GM21786 (cell line): ENCODE data around the gene LRRC15.
A peak's percentile ranks its signal among the peaks of the same experiment; 100 is the strongest.

Experiments used
- ATAC-seq: cut with Tn5 transposase; IDR thresholded peaks from one replicate; pipeline ENCODE4 v1.9.1; 2021; ENCODE audit not compliant: unreplicated experiment

The LRRC15 gene

DNA sequence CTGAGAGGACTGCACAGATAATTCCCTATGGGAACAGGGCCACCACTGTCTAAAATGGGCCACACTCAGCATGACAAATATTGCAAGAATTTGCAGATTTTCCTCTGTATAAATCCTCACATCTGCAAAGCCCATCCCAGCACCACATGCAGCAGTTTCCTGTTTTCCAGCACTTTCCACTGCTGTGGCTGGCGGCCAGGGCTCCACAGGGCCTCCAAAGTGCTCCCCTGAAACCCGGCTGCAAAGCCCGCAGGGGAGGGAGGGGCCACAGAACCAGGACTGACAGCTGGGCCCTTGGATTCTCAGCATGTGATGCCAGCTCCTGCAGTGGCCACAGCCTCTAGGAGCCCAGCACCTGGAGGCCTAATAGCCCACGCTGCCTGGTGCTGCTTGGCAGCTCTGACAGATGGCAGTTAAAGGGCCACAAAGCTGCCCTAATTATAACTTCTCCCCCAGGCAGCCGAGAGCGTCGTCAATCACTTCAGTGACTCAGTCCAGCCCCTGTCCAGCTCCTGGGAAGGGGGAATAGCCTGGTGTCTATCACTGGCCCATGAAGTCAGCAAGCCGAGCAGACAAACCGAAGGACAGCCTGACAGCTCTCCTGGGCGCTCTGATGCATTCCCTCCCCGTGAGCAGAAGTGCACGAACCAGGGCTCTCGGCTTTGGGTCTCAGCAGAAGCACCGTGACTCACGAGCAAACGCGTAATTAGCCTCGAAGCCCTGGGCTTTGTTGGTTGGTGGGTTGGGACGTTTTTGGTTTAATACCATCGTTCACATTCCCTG, 4.7 kb downstream of the LRRC15 start:
- ATAC-seq, result no peak

- no peak for ATAC-seq
These were observed 5.3 kb downstream of the LRRC15 start for GRCh38 chr3:194364314-194364651.

- no peak for ATAC-seq
These were observed 9.0 kb downstream of the LRRC15 start for GRCh38 chr3:194360568-194360967.

DNA sequence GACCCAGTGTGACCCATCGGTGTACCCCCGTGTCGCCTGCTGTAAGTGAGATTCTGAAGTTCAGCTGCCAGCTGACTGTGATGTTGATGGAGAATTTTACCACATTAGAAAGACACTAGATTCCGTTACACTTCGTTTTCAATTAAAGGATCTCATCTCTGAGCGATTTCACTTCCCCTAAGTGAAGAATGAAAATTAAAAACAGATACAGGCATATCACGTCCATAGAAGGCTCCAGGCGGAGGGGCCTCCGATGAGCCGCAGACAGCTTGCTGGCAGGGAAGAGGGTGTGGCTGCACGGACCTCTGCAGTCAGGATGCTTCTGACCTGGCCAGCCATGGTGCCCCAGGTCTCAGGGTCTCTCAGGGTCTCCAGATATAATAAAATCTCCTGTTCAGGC, 11.9 kb downstream of the LRRC15 start:
- ATAC-seq, result no peak

DNA sequence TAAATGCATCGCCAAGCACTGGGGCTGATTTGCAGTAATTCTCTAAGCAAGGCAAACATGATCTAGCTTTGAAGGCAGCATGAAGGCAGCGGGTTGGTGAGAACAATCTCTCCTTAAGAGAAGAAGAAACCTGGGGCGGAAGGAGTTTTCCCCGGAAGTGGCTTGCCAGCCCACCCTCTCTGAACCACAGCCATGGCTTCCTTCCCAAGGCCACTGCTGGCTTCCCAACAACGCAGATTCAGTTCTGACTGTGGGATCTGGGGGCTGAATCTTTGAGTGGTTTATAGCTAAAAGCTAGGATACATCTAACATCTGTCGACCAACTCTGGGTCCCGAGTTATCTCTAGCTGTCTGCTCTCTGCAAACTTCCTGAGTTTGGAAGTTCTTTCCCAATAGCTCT, 14.2 kb downstream of the LRRC15 start:
- no peak for ATAC-seq

GRCh38 chr3:194354315-194354714, 15.2 kb downstream of the LRRC15 start:
- no peak for ATAC-seq

GRCh38 chr3:194352667-194353246, 16.8 kb downstream of the LRRC15 start:
- ATAC-seq, result no peak

DNA sequence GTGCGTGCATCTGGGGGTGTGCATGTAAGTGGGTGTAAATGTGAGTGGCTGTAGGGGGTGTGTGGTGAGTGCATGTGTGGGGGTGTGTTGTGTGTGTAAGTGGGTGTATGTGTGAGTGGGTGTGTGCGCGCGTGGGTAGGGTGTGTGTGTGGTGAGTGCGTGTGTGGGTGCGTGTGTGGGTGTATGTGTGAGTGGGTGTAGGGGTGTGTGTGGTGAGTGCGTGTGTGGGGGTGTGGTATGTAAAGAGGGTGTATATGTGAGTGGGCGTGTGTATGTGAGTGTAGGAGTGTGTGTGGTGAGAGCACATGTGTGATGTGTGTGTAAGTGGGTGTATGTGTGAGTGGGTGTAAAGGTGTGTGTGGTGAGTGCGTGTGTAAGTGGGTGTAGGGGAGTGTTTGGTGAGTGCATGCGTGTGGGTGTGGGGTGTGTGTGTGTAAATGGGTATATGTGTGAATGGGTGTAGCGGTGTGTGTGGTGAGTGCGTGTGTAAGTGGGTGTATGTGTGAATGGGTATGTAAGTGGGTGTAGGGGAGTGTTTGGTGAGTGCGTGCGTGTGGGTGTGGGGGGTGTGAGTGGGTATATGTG, 17.5 kb downstream of the LRRC15 start:
- ATAC-seq, result no peak

GRCh38 chr3:194351080-194351672, 18.4 kb downstream of the LRRC15 start, which contains the start of gene CPN2:
Gene CPN2, minus strand, starts transcription at chr3:194351328. Its CDS starts 8,626 bp downstream, at chr3:194342702.
- no peak for ATAC-seq

DNA sequence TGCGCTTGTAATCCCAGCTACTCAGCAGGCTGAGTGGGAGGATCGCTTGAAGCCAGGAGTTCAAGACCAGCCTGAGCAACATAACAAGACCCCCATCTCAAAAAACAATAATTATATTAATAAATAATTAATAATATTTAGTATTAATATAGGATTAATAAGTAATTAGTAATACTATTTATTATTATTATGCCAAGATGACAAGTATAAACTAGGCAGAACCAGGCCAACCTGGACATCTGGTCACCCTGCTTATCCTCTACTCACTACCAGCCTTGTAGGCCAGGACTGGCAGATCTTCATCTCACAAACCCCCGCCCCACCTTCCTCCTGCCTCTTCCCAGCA, 18.8 kb downstream of the LRRC15 start:
- ATAC-seq, result no peak

GRCh38 chr3:194348354-194348753, 21.2 kb downstream of the LRRC15 start:
- no peak for ATAC-seq

GRCh38 chr3:194346621-194347020, 22.9 kb downstream of the LRRC15 start:
- no peak for ATAC-seq

GRCh38 chr3:194346035-194346434, 23.5 kb downstream of the LRRC15 start:
- ATAC-seq, result no peak

DNA sequence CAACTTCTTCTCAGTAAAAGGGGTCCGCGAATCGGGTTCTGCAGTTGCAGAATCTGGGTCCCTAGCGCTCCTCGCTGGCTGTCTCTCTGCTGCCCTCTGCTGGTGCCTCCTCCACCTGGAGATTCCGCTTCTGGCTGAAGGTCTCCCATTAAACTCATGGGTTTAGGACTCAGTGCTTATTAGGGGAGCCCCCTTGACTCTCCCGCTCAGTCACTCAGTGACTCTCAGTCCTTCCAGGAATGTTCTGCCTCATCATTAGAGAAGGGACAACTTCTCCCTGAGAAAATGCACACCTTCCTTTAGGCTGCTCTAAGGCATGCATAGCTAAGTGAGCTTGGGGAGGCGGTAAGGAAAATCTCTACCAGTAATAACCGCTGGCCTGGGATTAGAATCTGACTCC, 25.5 kb downstream of the LRRC15 start:
- ATAC-seq, result peak; percentile 77

GRCh38 chr3:194343561-194343893, 26.0 kb downstream of the LRRC15 start:
- no peak for ATAC-seq

DNA sequence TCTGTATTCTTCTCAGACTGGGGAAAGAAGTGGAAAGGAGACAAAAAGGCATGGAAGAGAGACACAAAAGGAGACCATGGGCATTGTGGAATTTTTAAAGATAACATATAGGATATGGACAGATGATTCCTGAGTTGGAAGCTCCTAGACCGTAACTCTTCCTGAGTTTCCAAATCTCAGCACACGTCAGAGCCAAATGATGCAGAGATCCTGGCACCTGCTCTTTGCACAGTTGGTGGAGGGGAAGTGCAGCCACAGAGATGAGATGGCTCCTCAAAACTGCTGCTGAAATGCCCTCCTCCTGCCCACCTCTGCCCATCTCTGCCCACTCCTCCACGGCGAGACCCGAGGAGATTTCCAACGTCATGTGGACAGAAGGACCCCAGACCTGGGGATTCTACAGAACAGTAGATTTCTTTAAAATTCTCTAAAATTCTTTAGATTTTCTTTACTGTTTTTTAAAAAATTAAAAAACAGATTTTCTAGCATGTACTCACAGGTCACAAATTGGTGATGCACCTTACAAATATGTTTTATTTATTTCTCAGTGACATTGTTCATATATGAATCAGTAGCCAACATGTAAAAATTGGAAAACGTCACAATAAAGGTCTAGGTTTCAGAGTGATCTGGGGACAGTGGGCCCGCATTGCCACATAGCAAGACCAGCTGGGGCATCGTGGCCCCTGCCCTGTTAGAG, 26.5 kb downstream of the LRRC15 start:
- no peak for ATAC-seq

- no peak for ATAC-seq
These were observed 28.7 kb downstream of the LRRC15 start for GRCh38 chr3:194340757-194341400.

GRCh38 chr3:194339840-194340239, 29.7 kb downstream of the LRRC15 start:
- ATAC-seq, result no peak

DNA sequence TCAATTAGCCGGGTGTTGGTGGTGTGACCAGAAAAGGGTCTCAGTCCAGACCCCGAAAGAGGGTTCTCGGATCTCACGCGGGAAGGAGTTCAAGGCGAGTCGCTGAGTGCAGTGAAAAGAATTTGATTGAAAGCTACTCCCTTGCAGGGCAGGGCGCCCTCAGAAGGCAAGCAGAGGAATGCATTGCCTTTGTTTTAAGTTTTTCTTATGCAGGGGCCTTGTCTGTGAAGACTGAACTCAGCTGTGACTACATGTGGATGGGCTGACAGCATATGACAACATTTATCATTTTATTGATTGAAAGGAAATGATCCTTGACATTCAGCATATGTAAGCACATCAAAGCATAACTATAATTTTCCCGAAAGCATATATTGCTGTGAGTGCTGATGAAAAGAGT, 30.2 kb downstream of the LRRC15 start:
- no peak for ATAC-seq

- ATAC-seq, result no peak
These were observed 31.4 kb downstream of the LRRC15 start for GRCh38 chr3:194337965-194338753.
